WTC11 (cell line): ENCODE data around the gene GRAMD2A.

Experiments
- CTCF ChIP-seq: fragments of 200-600 bp; IDR thresholded peaks from 2 replicates; pipeline ENCODE4 v1.8.0; 2022; ENCODE audit warnings: antibody characterized with exemption
- ESRRA ChIP-seq: sonication (generic); formaldehyde crosslinking; IDR thresholded peaks from 2 replicates; pipeline ENCODE4 v1.8.1; 2022; ENCODE audit warnings: mild to moderate bottlenecking, missing genetic modification reagents, borderline replicate concordance
- MAX ChIP-seq: sonication (generic); formaldehyde crosslinking; IDR thresholded peaks from 2 replicates; pipeline ENCODE4 v1.8.0; 2022; ENCODE audit warnings: mild to moderate bottlenecking, missing genetic modification reagents
- ZNF416 ChIP-seq: fragments of 250-450 bp; sonication (Bioruptor Pico); IDR thresholded peaks from 2 replicates; pipeline ENCODE4 v1.9.0; 2021; ENCODE audit warnings: mild to moderate bottlenecking, inconsistent platforms

GRCh38 chr15:72223278-72223677 lies 25.7 kb upstream of the GRAMD2A start:
- TF ChIP-seq CTCF (no peak), MAX (no peak), ZNF416 (CRISPR knock-in tag) (no peak), ESRRA (CRISPR knock-in tag) (no peak)
